Activated CD4-positive, alpha-beta T cell treated with anti-CD3 and anti-CD28 coated beads, Interleukin-2, amount 50 U/mL, for 4 hours (primary cell): ENCODE measurements around the gene TMEM183A.

Source experiments
- DNase-seq, 2 experiments: peaks; one replicate each; pipeline ENCODE4 v3.0.0-alpha.2; 2020

Gene TMEM183A

DNA sequence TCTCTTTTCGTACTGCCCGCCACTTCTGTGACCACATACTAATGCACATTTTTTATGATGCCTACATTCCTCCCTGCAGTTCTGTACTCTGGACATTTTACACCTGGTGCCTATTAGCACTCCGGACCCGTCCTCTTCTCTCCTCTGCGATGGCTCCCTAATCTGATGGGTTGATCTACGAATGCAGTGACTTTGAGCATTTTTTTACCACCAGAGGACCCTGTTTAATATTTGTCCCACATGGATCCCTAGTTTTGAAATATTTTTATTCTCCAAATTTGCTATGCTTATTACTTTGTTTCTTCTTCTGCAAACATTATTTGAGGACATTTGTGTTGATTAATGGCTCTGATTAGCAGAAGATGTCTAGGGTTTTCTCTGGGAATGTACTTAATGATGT, 24.3 kb downstream of the TMEM183A start:
- DNase-seq = no peak

GRCh38 chr1:203033287-203033686, 26.1 kb downstream of the TMEM183A start:
- DNase-seq = no peak

- DNase-seq = no peak
Observed at GRCh38 chr1:203033917-203034316, 26.7 kb downstream of the TMEM183A start.

GRCh38 chr1:203034422-203035110, 27.4 kb downstream of the TMEM183A start:
- DNase-seq = no peak

DNA sequence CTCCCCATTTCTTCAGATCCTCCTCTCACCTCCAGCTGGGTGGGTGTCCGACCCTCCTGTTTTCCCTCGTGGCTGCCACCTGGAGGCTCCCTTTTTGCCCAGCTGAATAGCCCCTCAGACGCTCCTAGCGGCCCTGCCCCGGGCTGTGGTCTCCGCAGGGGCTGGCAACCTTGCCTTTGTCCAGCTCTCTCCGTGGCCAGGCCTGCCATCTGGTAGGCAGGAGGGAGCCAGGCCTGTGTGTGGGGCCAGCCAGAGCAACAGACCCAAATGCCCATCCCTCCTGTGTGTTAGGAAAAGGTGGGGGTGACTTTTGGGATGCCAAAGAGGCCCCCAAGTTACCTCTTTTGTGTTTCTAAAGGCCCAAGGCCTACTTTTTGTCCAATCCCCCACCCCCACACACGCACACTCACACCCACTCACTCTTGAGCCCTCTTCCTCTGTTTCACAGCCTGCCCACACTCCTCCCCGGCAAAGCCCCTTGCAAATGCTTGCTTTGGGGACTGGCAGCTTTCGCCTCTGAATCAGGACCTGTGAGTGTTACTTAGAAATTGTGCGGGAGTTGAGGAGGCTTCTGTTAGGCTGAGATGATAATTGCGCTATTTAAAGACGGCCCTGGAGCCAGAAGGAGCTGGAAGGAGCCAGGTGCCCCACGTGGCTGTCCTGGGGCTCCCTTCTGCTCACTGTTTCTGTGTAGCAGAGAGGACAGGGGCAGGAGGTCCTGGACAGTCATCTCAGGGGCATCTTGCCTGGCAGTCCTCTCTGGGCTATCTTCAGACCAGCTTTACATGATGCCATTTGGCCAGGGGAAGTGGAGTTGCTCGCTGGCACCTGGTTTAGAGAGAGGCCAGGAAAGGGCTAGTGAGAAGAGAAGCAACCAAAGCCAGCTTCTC, 28.2 kb downstream of the TMEM183A start:
- DNase-seq = no peak

DNA sequence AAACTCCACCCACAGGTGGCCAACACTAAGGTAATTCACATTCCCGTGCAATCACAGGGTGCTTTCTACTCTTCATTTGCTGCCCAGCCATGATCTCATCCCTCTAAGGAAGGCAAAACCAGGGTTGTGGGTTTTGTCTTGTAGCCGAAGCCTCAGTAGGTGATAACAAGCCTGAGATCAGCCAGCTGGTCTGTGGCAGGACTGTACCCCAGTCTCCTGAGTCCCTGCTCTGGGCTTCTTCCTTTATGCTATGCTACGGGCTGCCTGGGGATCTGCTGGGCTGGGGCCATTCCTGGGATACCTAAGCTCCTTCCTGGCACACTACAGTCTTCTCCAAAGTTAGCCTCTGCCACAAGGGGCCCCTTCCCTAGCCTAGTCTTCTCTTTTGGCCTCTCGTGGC, 29.0 kb downstream of the TMEM183A start:
- DNase-seq = no peak

DNA sequence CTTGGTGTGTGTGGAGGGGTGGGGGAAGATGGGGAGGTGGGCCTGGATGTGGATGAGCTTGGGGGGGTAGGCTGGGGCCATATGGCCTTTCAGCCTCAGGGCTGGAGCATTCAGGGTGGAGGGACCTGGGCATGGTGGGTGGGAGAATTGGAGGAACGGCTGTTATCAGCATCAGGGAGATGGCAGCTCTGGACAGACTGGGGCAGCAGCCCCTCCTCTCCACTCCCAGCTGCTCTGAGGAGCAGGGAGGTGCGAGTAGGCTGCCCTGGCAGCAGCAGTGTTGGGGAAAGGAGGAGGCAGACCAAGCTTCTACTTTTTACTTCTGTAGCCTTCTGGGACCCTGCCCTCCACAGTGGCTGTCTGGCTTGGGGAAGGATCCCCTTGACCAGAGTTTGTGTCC, 29.4 kb downstream of the TMEM183A start:
- no peak for DNase-seq

DNA sequence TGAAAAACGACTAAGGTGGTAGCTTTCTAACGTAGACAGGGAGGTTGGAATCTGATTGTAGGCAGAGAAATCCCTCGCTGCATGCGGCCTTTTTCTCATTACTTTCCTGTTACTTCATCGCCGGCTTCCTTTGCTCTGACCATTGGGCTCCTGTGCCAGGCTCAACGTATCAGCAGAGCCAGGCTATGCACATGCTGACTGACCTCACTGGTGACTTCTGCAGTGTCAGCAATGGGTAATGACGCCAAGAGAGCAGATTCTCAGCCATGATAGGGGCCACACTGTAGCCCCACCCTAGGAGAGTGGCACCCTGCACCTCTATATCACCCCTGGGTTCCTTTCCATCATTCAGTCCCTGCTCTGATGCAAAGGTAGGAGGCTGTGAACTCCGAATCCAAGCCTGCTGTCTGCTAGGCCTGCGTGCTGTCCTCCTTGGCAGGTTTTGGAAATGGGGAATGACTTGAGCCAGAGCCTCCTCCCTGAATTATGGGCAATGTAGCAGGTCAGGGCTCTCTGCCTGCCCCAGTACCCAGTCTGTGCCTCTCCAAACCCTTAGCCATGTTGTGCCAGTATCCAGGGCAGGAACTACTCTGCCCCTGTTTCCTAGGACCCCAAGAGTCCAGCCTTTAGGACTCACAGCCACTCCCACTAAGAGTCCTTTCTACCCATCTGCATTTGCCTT, 30.5 kb downstream of the TMEM183A start:
- DNase-seq = no peak

DNA sequence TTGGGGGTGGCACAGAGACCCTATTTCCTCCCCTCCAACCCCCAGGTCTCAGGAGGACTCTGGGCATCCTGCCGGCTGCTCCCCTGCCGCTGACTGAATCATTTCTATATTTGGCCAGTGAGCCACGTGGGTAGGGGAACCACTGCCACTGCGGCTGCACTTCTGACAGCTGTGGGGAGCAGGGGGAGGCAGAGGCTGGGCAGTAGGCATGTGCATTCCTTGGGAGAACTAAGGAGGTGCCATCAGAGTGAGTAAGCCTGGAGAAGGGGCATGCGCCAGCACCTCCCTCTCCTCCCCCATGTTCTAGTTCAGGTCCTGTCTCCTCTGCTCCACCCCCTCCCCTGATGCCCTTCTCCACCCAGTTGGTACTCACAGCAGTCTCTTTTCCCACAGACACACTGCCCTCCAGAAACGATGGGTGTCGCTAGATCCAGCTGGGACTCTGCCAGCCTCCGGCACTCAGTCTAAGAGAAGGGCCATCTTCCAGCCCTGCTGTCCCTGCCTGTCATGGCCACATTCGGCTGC, 31.1 kb downstream of the TMEM183A start:
- DNase-seq = no peak

GRCh38 chr1:203038891-203039608, 31.9 kb downstream of the TMEM183A start:
- peak; percentile 52 to 53 for DNase-seq

DNA sequence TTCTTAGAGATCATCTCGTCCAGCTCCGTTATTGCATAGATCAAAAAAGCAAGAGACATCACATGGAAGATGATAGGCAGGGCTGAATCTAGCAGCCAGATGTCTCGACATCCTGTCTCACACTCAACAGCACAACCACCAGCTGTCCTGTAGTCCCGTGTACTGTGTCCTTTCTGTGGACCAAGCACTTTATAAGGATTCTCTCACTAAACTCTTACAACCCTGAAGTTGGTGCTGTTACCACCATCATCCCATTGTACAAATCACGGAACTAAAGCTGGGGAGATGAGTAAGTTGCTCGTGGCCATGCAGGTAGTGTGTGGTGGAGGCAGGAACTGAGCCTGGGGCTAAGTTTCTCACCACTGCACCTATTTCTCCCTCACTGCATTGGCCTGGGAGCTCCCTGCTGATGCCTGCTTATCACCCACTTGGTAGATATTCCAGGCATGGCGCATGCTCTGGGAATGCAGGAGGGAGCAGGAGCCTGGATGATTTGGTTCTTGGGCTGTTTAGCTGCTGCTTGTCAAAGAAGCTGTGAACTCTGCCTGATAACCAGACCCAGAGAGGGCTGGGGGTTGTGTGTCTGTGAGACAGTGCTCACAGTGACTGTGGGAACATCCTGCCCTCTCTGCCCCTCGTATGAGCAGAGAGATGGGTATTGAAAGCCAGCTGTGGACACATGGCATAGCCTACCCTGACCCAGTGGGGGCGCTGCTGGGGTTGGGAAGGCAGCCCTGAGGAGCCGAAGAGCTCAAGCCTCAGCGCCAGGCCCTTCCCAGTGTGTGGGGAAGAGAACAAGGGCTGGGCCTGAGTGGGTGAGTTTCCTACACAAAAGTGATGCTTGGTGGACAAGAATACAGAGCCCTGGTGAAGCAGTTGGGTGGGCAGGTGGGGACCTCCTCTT, 32.7 kb downstream of the TMEM183A start:
- DNase-seq = no peak

GRCh38 chr1:203040513-203041275, 33.5 kb downstream of the TMEM183A start:
- no peak for DNase-seq

GRCh38 chr1:203041351-203041932, 34.3 kb downstream of the TMEM183A start:
- no peak for DNase-seq

GRCh38 chr1:203043830-203044545, 36.8 kb downstream of the TMEM183A start:
- no peak for DNase-seq

- no peak for DNase-seq
Observed at GRCh38 chr1:203044546-203045250, 37.5 kb downstream of the TMEM183A start.

- DNase-seq = no peak
Observed at GRCh38 chr1:203045336-203045735, 38.2 kb downstream of the TMEM183A start.

- DNase-seq = no peak
Observed at GRCh38 chr1:203045821-203046594, 38.8 kb downstream of the TMEM183A start.

GRCh38 chr1:203046984-203047630, 39.9 kb downstream of the TMEM183A start:
- no peak for DNase-seq
